ENCODE data around the gene MBD6. TPM values are rescaled to one million over a fixed set of nuclear protein-coding genes. Genes with fewer than 3 reads are reported as not detected.
A peak's percentile ranks its signal among the peaks of the same experiment; 100 is the strongest.
"Not testable (repeated sequence)": the region's sequence is repeated elsewhere in the genome, so short reads cannot be mapped to it uniquely, and the experiment has no call there.

Gene MBD6
- total RNA-seq, 1 donor: 6.9 TPM

GRCh38 chr12:57497223-57498131, 25.1 kb upstream of the MBD6 start:
- no peak for DNase-seq (ENCODE audit: low read depth)
- no peak for TF ChIP-seq CTCF (IDR thresholded peaks at IDR 0.05; ENCODE audit: insufficient read depth, low read depth, low read length)
- H3K4me3 ChIP-seq (ENCODE audit: low read depth, low read length): no peak overlapping the region

- no peak for DNase-seq (ENCODE audit: low read depth)
- H3K4me3 ChIP-seq (ENCODE audit: low read depth, low read length): no peak overlapping the region
- peak; percentile 6 for TF ChIP-seq CTCF (IDR thresholded peaks at IDR 0.05; ENCODE audit: insufficient read depth, low read depth, low read length)
These were observed 24.5 kb upstream of the MBD6 start for GRCh38 chr12:57498132-57498502.

GRCh38 chr12:57498571-57498970, 24.1 kb upstream of the MBD6 start:
- H3K4me3 ChIP-seq (ENCODE audit: low read depth, low read length): no peak overlapping the region
- DNase-seq (ENCODE audit: low read depth): no peak
- TF ChIP-seq CTCF (IDR thresholded peaks at IDR 0.05; ENCODE audit: insufficient read depth, low read depth, low read length): no peak

- H3K4me3 ChIP-seq (ENCODE audit: low read depth, low read length): no peak overlapping the region
- no peak for DNase-seq (ENCODE audit: low read depth)
- no peak for TF ChIP-seq CTCF (IDR thresholded peaks at IDR 0.05; ENCODE audit: insufficient read depth, low read depth, low read length)
These were observed 22.4 kb upstream of the MBD6 start for GRCh38 chr12:57500213-57500612.

GRCh38 chr12:57502311-57502969, 20.2 kb upstream of the MBD6 start:
- H3K4me3 ChIP-seq (ENCODE audit: low read depth, low read length); DNase-seq (ENCODE audit: low read depth): not testable (repeated sequence)

- H3K4me3 ChIP-seq (ENCODE audit: low read depth, low read length); DNase-seq (ENCODE audit: low read depth): not testable (repeated sequence)
These were observed 16.1 kb upstream of the MBD6 start for GRCh38 chr12:57506541-57506940.

- DNase-seq (ENCODE audit: low read depth); H3K4me3 ChIP-seq (ENCODE audit: low read depth, low read length): not testable (repeated sequence)
These were observed 14.8 kb upstream of the MBD6 start for GRCh38 chr12:57507796-57508195.

GRCh38 chr12:57511161-57511560, 11.5 kb upstream of the MBD6 start:
- no peak overlapping the region for H3K4me3 ChIP-seq (ENCODE audit: low read depth, low read length)
- TF ChIP-seq CTCF (IDR thresholded peaks at IDR 0.05; ENCODE audit: insufficient read depth, low read depth, low read length): no peak
- no peak for DNase-seq (ENCODE audit: low read depth)
